Naive thymus-derived CD4-positive, alpha-beta T cell (primary cell): ENCODE data around the gene DHX9. TPM values are rescaled to one million over a fixed set of nuclear protein-coding genes. Genes with fewer than 3 reads are reported as not detected.

Source experiments
- ATAC-seq: fragments of 150-1000 bp; cut with Tn5 transposase; 2 replicates; pipeline ENCODE4 v1.10.0; 2021; ENCODE audit warnings: mild to moderate bottlenecking, moderate library complexity
- CTCF ChIA-PET: fragments of 350-600 bp; sonication (Branson Sonifier 250); formaldehyde crosslinking; loops from one replicate; lab custom pipeline; 2021; ENCODE audit warnings: antibody characterized with exemption; lab: Charles Lee
- POLR2A ChIA-PET: fragments of 350-600 bp; sonication (Branson Sonifier 250); formaldehyde crosslinking; loops from one replicate; lab custom pipeline; 2021; ENCODE audit warnings: antibody characterized with exemption, inconsistent platforms; lab: Charles Lee
- DNase-seq, 9 donors: peaks; one replicate each; pipeline versions ENCODE4 v3.0.0 to v3.0.0-alpha.2; 2020 to 2022; ENCODE audit warnings: mixed read lengths in 1 of 9
- H3K27ac ChIP-seq: one replicate; pipeline ENCODE4 v1.7.0; 2013; ENCODE audit warnings: mild to moderate bottlenecking, low read depth, low read length, moderate library complexity
- H3K27me3 ChIP-seq, 2 donors: one replicate each; pipeline ENCODE4 v1.7.0; 2013; ENCODE audit warnings: low read length in 2 of 2, mild to moderate bottlenecking in 2 of 2, moderate library complexity in 2 of 2; ENCODE audit not compliant: control insufficient read depth in 2 of 2, insufficient read depth in 2 of 2
- H3K36me3 ChIP-seq, 3 experiments: 1 replicate in 2 of 3; 2 replicates in 1 of 3; pipeline ENCODE4 v1.7.0; 2013; ENCODE audit warnings: low read length in 3 of 3, mild to moderate bottlenecking in 3 of 3, moderate library complexity in 1 of 3; ENCODE audit not compliant: insufficient read depth in 3 of 3, control insufficient read depth in 2 of 3
- H3K4me1 ChIP-seq, 2 donors: one replicate each; pipeline ENCODE4 v1.7.0; 2013; ENCODE audit warnings: low read length in 2 of 2, mild to moderate bottlenecking in 2 of 2, moderate library complexity in 1 of 2; ENCODE audit not compliant: control insufficient read depth in 2 of 2, insufficient read depth in 2 of 2
- H3K4me3 ChIP-seq: 2 replicates; pipeline ENCODE4 v1.7.0; 2013; ENCODE audit warnings: mild to moderate bottlenecking, low read length
- H3K9me3 ChIP-seq, 3 experiments: 1 replicate in 2 of 3; 2 replicates in 1 of 3; pipeline ENCODE4 v1.7.0; 2013; ENCODE audit warnings: low read length in 3 of 3; ENCODE audit not compliant: control insufficient read depth in 2 of 3
- H3K27ac Mint-ChIP-seq, 9 donors: one replicate each; pipeline ENCODE4 v1.8.0; 2020 to 2022; ENCODE audit warnings: mixed read lengths in 9 of 9, mild to moderate bottlenecking in 8 of 9, moderate library complexity in 5 of 9, inconsistent platforms in 2 of 9
- H3K27me3 Mint-ChIP-seq, 5 donors: one replicate each; pipeline ENCODE4 v1.8.0; 2021 to 2022; ENCODE audit warnings: mixed read lengths in 5 of 5, mild to moderate bottlenecking in 1 of 5
- H3K36me3 Mint-ChIP-seq, 5 donors: one replicate each; pipeline ENCODE4 v1.8.0; 2020 to 2022; ENCODE audit warnings: mixed read lengths in 5 of 5, mild to moderate bottlenecking in 3 of 5, inconsistent platforms in 1 of 5
- H3K4me1 Mint-ChIP-seq, 7 donors: one replicate each; pipeline ENCODE4 v1.8.0; 2020 to 2022; ENCODE audit warnings: mixed read lengths in 7 of 7, mild to moderate bottlenecking in 3 of 7, inconsistent platforms in 1 of 7
- H3K4me3 Mint-ChIP-seq, 10 donors: one replicate each; pipeline ENCODE4 v1.8.0; 2020 to 2022; ENCODE audit warnings: mild to moderate bottlenecking in 10 of 10, mixed read lengths in 10 of 10, moderate library complexity in 6 of 10, inconsistent platforms in 2 of 10
- H3K9me3 Mint-ChIP-seq, 11 donors: one replicate each; pipeline ENCODE4 v1.8.0; 2020 to 2022; ENCODE audit warnings: mixed read lengths in 11 of 11, mild to moderate bottlenecking in 4 of 11, inconsistent platforms in 1 of 11, moderate library complexity in 1 of 11
- intact Hi-C, 2 donors: fragments of 100-400 bp; cut with micrococcal nuclease; formaldehyde crosslinking; loops; one replicate each; pipeline ENCODE4 v1.15.1; 2023
- polyA plus RNA-seq, 2 donors: library from polyadenylated mRNA; unstranded; fragments of 300-500 nt; fragmentation: Illumina TruSeq; gene quantifications; one replicate each; pipeline ENCODE4 v1.2.3, GENCODE V29; 2021
- total RNA-seq, 6 experiments: library from RNA in 5 of 6; stranded (reverse) in 5 of 6; gene quantifications; 1 replicate in 5 of 6; 2 replicates in 1 of 6; pipeline ENCODE4 v1.2.3 and lab custom pipeline; 2021 to 2026

The DHX9 gene
- total and polyA plus RNA-seq, 7 experiments from 2014 or later = 96.9 to 299 (median 213) TPM

DNA sequence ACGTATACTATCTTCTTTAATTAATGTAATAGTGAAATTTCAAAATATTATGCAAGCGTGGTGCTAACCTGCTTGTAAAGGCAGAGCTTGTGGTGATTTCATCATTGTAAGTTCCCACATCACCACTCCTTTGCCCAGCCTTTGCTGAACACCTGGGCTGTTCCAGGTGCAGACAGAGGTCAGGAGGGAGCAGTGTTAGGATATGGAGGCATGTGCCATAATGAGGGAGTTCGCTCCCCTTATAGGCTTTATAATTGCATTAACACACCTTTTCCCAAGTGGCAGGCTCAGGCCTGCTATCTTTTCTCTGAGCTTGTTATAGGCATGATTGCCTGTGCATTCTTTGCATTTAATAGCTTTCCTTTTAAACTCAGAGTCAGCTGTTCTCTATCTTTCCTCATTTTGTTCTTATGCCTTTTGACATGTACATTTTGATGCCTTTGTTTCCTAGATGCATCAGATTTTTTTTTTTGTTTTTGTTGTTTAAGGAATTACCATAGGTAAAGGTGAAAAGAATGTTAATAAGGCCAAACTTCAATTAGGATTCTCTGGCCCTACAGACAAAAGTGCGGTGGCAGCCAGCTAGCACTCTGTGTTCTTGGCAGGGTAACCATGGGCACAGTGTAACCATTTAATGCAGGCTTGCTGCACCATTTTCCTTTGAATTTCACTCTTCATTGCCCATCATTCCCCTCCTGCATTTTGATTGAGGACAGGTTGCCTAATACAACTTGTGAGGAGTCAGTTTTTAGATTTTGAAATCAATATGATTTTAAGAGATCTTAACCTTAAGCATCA is 36.9 kb upstream of the DHX9 start:
- ATAC-seq (no peak), DNase-seq (no peak)
- H3K4me3 ChIP-seq = no peak overlapping the region
- H3K27me3 Mint-ChIP-seq = peaks cover 0 to 4% (median 0%) of the 10 kb centered on the region in 5 donors
- H3K4me1 ChIP-seq = no peaks in the 10 kb centered on the region
- H3K4me1 Mint-ChIP-seq = peaks cover 0 to 5% (median 0%) of the 10 kb centered on the region in 7 donors
- CTCF ChIA-PET = interaction anchor here (0.7 kb wide), 2 partner anchors 20 to 195 kb away, joined by 4 read pairs; no protein-coding TSS in a partner anchor
- no peaks in the 10 kb centered on the region for H3K9me3 Mint-ChIP-seq
- H3K4me3 Mint-ChIP-seq = no peak overlapping the region
- H3K36me3 Mint-ChIP-seq = peaks cover 0 to 36% (median 14%) of the 10 kb centered on the region in 5 donors
- intact Hi-C loops = no loop called here
- H3K36me3 ChIP-seq = no peaks in the 10 kb centered on the region
- POLR2A ChIA-PET = no interaction called here
- H3K27ac ChIP-seq = no peak overlapping the region
- no peaks in the 10 kb centered on the region for H3K27me3 ChIP-seq
- no peak overlapping the region for H3K27ac Mint-ChIP-seq
- no peaks in the 10 kb centered on the region for H3K9me3 ChIP-seq

DNA sequence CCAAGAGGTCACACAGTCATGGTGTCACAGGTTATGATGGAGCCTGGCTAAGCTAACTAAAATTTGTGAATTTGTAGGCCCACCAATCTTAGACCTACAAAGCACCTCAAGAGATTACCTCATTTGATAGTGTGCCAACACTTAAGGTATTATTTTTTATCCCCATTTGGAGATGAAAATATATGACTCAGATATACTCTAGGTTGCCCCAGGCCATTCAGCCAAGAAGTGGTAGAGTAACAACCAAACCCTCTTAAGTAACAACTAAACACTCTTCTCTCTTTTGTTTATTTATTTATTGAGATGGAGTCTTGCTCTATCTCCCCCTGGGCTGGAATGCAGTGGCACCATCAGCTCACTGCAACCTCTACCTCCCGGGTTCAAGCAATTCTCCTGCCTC is 35.3 kb upstream of the DHX9 start:
- H3K27ac ChIP-seq = no peak overlapping the region
- intact Hi-C loops = no loop called here
- no peak overlapping the region for H3K4me3 Mint-ChIP-seq
- H3K27me3 ChIP-seq = no peaks in the 10 kb centered on the region
- DNase-seq (no peak), ATAC-seq (no peak)
- no peaks in the 10 kb centered on the region for H3K27me3 Mint-ChIP-seq
- no peaks in the 10 kb centered on the region for H3K9me3 Mint-ChIP-seq
- ChIA-PET CTCF (no interaction called here), POLR2A (no interaction called here)
- H3K4me1 ChIP-seq = no peaks in the 10 kb centered on the region
- no peaks in the 10 kb centered on the region for H3K9me3 ChIP-seq
- no peaks in the 10 kb centered on the region for H3K36me3 ChIP-seq
- H3K4me3 ChIP-seq = no peak overlapping the region
- H3K27ac Mint-ChIP-seq = no peak overlapping the region
- H3K4me1 Mint-ChIP-seq = no peaks in the 10 kb centered on the region
- peaks cover 0 to 43% (median 19%) of the 10 kb centered on the region in 5 donors for H3K36me3 Mint-ChIP-seq

DNA sequence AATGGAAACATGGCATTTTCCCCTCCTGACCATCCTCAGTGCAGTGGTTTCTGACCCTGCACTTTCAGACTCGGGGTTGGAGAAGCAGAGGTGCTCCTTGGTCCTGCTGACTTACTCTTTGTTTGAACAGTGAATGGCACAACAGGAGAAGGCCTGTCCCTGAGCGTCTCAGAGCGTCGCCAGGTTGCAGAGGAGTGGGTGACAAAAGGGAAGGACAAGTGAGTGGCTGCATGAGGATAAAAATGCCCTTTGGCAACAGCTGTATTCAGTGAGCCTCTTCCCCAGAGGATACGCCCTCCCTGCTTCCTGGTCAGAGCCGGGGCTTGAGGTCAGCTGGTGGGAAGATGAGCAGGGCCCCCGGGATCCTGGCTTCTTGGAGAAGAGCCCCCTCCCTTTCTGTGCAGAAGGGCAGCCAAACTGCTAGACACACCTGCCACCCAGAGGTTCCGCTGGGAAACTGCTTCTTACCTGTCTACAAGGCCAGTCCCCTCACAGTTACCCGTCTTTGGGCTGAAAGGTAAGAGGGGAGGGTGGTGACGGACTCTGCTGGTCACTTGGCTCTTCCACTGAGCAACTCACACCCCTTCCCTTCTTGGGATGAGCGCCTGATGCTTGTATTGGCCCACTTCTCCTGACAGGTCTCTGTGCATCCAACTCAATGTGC is 33.0 kb upstream of the DHX9 start:
- CTCF ChIA-PET = no interaction called here

DNA sequence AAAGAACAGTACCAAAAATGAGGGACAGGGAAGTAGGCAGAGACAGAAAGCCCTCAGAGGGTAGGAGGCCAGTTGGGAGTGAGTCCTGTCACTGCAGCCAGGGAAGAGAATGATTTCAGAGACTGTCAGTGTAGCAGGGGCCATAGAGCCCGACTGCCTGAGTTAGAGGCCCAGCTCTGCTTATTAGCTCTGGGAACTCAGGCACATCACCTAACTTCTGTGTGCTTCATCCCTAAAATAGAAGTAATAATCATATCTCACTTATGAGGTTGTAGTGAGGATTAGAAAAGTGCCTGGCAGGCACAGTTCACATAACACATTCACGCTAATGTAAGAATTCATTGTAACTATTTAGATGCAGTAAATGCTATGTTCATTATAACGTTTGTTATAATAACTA is 31.2 kb upstream of the DHX9 start:
- no peak overlapping the region for H3K4me3 Mint-ChIP-seq
- no peak overlapping the region for H3K27ac Mint-ChIP-seq
- no peaks in the 10 kb centered on the region for H3K36me3 ChIP-seq

More for the DNA sequence above, 33.0 kb upstream of the DHX9 start:
- no peak overlapping the region for H3K27ac Mint-ChIP-seq
- H3K4me1 ChIP-seq = no peaks in the 10 kb centered on the region
- no peaks in the 10 kb centered on the region for H3K9me3 Mint-ChIP-seq
- DNase-seq (no peak), ATAC-seq (no peak)
- peaks cover 0 to 47% (median 23%) of the 10 kb centered on the region in 5 donors for H3K36me3 Mint-ChIP-seq
- no peaks in the 10 kb centered on the region for H3K4me1 Mint-ChIP-seq
- intact Hi-C loops = no loop called here
- POLR2A ChIA-PET = no interaction called here
- H3K27ac ChIP-seq = no peak overlapping the region
- no peaks in the 10 kb centered on the region for H3K9me3 ChIP-seq
- no peak overlapping the region for H3K4me3 ChIP-seq
- no peak overlapping the region for H3K4me3 Mint-ChIP-seq
- no peaks in the 10 kb centered on the region for H3K36me3 ChIP-seq
- H3K27me3 ChIP-seq = no peaks in the 10 kb centered on the region
- H3K27me3 Mint-ChIP-seq = no peaks in the 10 kb centered on the region

DNA sequence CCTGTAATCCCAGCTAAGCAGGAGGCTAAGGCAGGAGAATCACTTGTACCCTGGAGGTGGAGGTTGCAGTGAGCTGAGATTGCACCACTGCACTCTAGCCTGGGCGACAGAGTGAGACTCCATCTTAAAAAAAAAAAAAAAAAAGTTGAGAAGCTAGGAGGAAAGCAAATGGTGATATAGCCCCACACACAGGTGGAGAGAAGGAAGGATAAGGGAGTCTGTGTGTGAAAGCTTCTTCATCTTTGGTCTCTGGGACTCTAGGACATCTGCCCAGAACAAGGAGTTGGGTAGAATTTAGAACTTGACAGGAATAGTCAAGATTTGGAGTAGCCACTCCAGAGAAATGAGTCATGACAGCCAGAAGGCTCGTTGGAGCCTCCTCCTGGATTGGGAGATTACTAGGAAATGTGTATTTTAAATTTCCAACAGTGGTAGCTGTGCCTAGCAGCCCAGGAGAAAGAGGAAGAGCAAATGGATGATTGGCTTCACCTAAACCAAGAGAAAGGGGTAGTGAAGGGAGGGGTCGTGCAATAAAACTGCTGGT is 29.7 kb upstream of the DHX9 start:
- no peaks in the 10 kb centered on the region for H3K4me1 ChIP-seq
- DNase-seq (no peak), ATAC-seq (no peak)
- no peaks in the 10 kb centered on the region for H3K36me3 ChIP-seq
- H3K36me3 Mint-ChIP-seq = peaks cover 0 to 46% (median 30%) of the 10 kb centered on the region in 5 donors
- H3K27ac Mint-ChIP-seq = no peak overlapping the region
- H3K9me3 Mint-ChIP-seq = no peaks in the 10 kb centered on the region
- no peak overlapping the region for H3K4me3 ChIP-seq
- no peak overlapping the region for H3K4me3 Mint-ChIP-seq
- POLR2A ChIA-PET = interaction anchor here (0.6 kb wide), 1 partner anchor 222 kb away, joined by 3 read pairs; no protein-coding TSS in a partner anchor
- H3K27ac ChIP-seq = no peak overlapping the region
- H3K9me3 ChIP-seq = no peaks in the 10 kb centered on the region
- H3K27me3 Mint-ChIP-seq = no peaks in the 10 kb centered on the region
- intact Hi-C loops = no loop called here
- CTCF ChIA-PET = no interaction called here
- no peaks in the 10 kb centered on the region for H3K27me3 ChIP-seq
- H3K4me1 Mint-ChIP-seq = no peaks in the 10 kb centered on the region

More for the DNA sequence above, 31.2 kb upstream of the DHX9 start:
- CTCF ChIA-PET = interaction anchor here (0.7 kb wide), 1 partner anchor 718 kb away, joined by 6 read pairs; no protein-coding TSS in a partner anchor
- no peaks in the 10 kb centered on the region for H3K4me1 ChIP-seq
- no peaks in the 10 kb centered on the region for H3K9me3 Mint-ChIP-seq
- H3K4me3 ChIP-seq = no peak overlapping the region
- peaks cover 0 to 52% (median 27%) of the 10 kb centered on the region in 5 donors for H3K36me3 Mint-ChIP-seq
- no peaks in the 10 kb centered on the region for H3K27me3 ChIP-seq
- no peaks in the 10 kb centered on the region for H3K9me3 ChIP-seq
- DNase-seq (no peak), ATAC-seq (no peak)
- H3K4me1 Mint-ChIP-seq = no peaks in the 10 kb centered on the region
- POLR2A ChIA-PET = no interaction called here
- H3K27ac ChIP-seq = no peak overlapping the region
- H3K27me3 Mint-ChIP-seq = no peaks in the 10 kb centered on the region
- intact Hi-C loops = no loop called here

DNA sequence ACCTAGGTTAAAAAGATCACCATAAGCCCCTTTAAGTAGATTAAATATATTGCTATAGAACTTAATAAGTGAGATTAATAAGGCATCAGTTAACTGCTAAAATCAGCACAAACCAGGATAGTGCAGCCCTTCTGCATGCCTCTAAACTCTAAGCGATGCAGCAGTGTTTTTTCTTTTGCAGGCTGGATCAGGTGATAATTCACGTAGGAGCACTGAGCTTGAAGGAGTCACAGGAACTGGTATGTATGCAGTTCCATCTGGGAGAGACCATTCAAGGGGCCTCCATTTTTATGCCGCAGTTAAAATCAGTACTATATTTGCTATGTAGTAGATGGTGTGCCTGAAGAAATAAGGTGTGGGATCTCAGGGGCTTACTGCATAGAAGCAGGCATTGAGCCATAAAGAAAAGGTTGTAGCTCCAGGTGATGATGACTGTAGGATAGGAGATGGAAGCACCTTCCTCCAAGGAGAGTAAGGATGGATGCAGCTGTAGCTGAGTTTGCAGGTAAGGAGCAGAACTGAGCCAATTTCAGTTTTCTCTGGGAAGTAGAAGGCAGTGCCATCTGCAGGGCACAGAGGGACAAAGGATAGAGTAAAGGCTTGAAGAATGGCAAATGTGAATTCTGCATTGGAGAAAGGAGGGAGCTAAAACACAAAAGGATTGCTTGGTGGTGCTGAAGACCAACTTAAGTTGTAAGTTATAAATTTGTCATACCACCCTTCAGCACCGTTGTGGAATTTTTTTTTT is 27.0 kb upstream of the DHX9 start:
- no peaks in the 10 kb centered on the region for H3K9me3 Mint-ChIP-seq
- H3K27me3 ChIP-seq = no peaks in the 10 kb centered on the region
- H3K4me3 ChIP-seq = no peak overlapping the region
- POLR2A ChIA-PET = no interaction called here
- H3K36me3 Mint-ChIP-seq = peaks cover 0 to 40% (median 23%) of the 10 kb centered on the region in 5 donors
- H3K27ac Mint-ChIP-seq = no peak overlapping the region
- DNase-seq = no peak
- CTCF ChIA-PET = no interaction called here
- H3K4me1 ChIP-seq = no peaks in the 10 kb centered on the region
- no peaks in the 10 kb centered on the region for H3K9me3 ChIP-seq
- ATAC-seq = no peak
- peaks cover 0 to 3% (median 0%) of the 10 kb centered on the region in 3 experiments for H3K36me3 ChIP-seq
- intact Hi-C loops = no loop called here
- no peaks in the 10 kb centered on the region for H3K4me1 Mint-ChIP-seq
- H3K27me3 Mint-ChIP-seq = no peaks in the 10 kb centered on the region
- no peak overlapping the region for H3K27ac ChIP-seq
- no peak overlapping the region for H3K4me3 Mint-ChIP-seq
